DND-41 (cell line): ENCODE data around the gene RNF167.

ENCODE experiments used
- EZH2 ChIP-seq: IDR thresholded peaks from 3 replicates; pipeline ENCODE4 v1.6.1; 2012; ENCODE audit warnings: borderline replicate concordance, low read depth, mild to moderate bottlenecking, moderate library complexity, low read length, inconsistent platforms; ENCODE audit not compliant: severe bottlenecking
- TF ChIP-seq, protein P1 (sequence below): IDR thresholded peaks from 2 replicates; pipeline ENCODE4 v1.5.1; 2012; ENCODE audit warnings: borderline replicate concordance, low read length, moderate library complexity, mild to moderate bottlenecking; ENCODE audit not compliant: poor library complexity, severe bottlenecking; ENCODE audit errors: extremely low read depth

DNA sequence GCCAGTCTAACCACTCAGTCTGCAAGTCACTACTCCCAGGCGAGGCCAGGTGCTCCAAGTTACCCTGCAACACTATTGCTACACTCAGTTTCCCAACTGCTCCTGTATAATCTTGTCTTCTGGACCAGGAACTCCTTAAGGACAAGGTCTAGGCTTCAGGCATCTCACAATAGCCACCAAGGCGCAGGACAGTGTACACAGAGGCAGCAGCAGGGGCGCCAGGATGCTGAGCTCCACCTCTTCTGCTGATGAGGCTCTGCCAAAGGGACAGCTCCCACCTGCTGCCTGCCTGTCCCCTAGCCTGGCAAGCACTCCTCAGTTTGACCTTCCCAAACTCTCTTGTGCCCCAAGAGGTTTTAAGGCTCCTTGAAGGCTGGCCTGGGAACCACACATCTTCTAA lies 3.6 kb upstream of the RNF167 start:
- TF ChIP-seq, protein P1, sequence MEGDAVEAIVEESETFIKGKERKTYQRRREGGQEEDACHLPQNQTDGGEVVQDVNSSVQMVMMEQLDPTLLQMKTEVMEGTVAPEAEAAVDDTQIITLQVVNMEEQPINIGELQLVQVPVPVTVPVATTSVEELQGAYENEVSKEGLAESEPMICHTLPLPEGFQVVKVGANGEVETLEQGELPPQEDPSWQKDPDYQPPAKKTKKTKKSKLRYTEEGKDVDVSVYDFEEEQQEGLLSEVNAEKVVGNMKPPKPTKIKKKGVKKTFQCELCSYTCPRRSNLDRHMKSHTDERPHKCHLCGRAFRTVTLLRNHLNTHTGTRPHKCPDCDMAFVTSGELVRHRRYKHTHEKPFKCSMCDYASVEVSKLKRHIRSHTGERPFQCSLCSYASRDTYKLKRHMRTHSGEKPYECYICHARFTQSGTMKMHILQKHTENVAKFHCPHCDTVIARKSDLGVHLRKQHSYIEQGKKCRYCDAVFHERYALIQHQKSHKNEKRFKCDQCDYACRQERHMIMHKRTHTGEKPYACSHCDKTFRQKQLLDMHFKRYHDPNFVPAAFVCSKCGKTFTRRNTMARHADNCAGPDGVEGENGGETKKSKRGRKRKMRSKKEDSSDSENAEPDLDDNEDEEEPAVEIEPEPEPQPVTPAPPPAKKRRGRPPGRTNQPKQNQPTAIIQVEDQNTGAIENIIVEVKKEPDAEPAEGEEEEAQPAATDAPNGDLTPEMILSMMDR, result no peak
- TF ChIP-seq EZH2, result no peak
